SK-N-SH (cell line): Measurements from ENCODE around the gene MAP2K2.

Experiments
- CHD2 ChIP-seq: fragments of 150-350 bp; IDR thresholded peaks from 2 replicates; pipeline ENCODE4 v1.6.1; 2018; ENCODE audit warnings: low read length; ENCODE audit not compliant: partially characterized antibody
- CTCF ChIP-seq: fragments of 200-600 bp; sonication (generic); IDR thresholded peaks from 2 replicates; pipeline ENCODE4 v1.6.1; 2017; ENCODE audit warnings: antibody characterized with exemption, mild to moderate bottlenecking, moderate library complexity
- EP300 ChIP-seq, 2 experiments: IDR thresholded peaks; 2 replicates each; pipeline versions ENCODE4 v1.4.0 to v1.6.1; 2012; ENCODE audit warnings: borderline replicate concordance in 1 of 2, low read depth in 1 of 2, low read length in 1 of 2
- GATA2 ChIP-seq: sonication (generic); formaldehyde crosslinking; IDR thresholded peaks from 2 replicates; pipeline ENCODE4 v1.5.0; 2020; ENCODE audit warnings: mild to moderate bottlenecking, missing genetic modification reagents
- MXI1 ChIP-seq: IDR thresholded peaks from 2 replicates; pipeline ENCODE4 v1.6.1; 2012; ENCODE audit warnings: mild to moderate bottlenecking, low read depth, low read length, improper control_type of control experiment
- NRF1 ChIP-seq: IDR thresholded peaks from 2 replicates; pipeline ENCODE4 v1.6.1; 2012; ENCODE audit warnings: low read depth, mild to moderate bottlenecking, low read length
- POLR2AphosphoS5 ChIP-seq: IDR thresholded peaks from 2 replicates; pipeline ENCODE4 v1.6.1; 2012; ENCODE audit warnings: low read depth, low read length
- RFX5 ChIP-seq: IDR thresholded peaks from 2 replicates; pipeline ENCODE4 v1.6.1; 2012; ENCODE audit warnings: mild to moderate bottlenecking, improper control_type of control experiment, low read length

- TF ChIP-seq CTCF: no peak
- no peak for TF ChIP-seq POLR2AphosphoS5
- no peak for TF ChIP-seq RFX5
- TF ChIP-seq EP300 (IDR thresholded peaks at IDR 0.05; ENCODE audit: borderline replicate concordance in 1 of 2, low read depth in 1 of 2, low read length in 1 of 2): no peak
- TF ChIP-seq CHD2: no peak
- no peak for TF ChIP-seq MXI1
- TF ChIP-seq GATA2: no peak
- no peak for TF ChIP-seq NRF1
These were observed 79.8 kb downstream of the MAP2K2 start for GRCh38 chr19:4043966-4044715.
